Dendritic cell treated with granulocyte-macrophage colony-stimulating factor and Interleukin-4, amounts not matched to agents 40 ng/mL and 50 ng/mL, for 4 days (primary cell): ENCODE measurements around the gene SEC22C.

Experiments used
- H3K27ac Mint-ChIP-seq: one replicate; pipeline ENCODE4 v1.8.0; 2022; ENCODE audit warnings: mild to moderate bottlenecking, mixed read lengths
- H3K27me3 Mint-ChIP-seq: one replicate; pipeline ENCODE4 v1.8.0; 2022; ENCODE audit warnings: mild to moderate bottlenecking, mixed read lengths
- H3K36me3 Mint-ChIP-seq: one replicate; pipeline ENCODE4 v1.8.0; 2022; ENCODE audit warnings: low read depth, mixed read lengths
- H3K4me1 Mint-ChIP-seq: one replicate; pipeline ENCODE4 v1.8.0; 2022; ENCODE audit warnings: low read depth, mixed read lengths
- H3K4me3 Mint-ChIP-seq: one replicate; pipeline ENCODE4 v1.8.0; 2022; ENCODE audit warnings: mild to moderate bottlenecking, moderate library complexity, mixed read lengths
- H3K9me3 Mint-ChIP-seq: one replicate; pipeline ENCODE4 v1.8.0; 2022; ENCODE audit warnings: mixed read lengths
- intact Hi-C: fragments of 100-400 bp; cut with micrococcal nuclease; formaldehyde crosslinking; loops from one replicate; pipeline ENCODE4 v1.15.0; 2022

The SEC22C gene

GRCh38 chr3:42507761-42508335, 73.9 kb downstream of the SEC22C start:
- intact Hi-C loops, result no loop called here
- H3K27ac Mint-ChIP-seq, result no peak overlapping the region
- no peaks in the 10 kb centered on the region for H3K9me3 Mint-ChIP-seq
- no peaks in the 10 kb centered on the region for H3K36me3 Mint-ChIP-seq
- peaks cover 72% of the 10 kb centered on the region for H3K4me1 Mint-ChIP-seq
- no peak overlapping the region for H3K4me3 Mint-ChIP-seq
- H3K27me3 Mint-ChIP-seq, result peaks cover 7% of the 10 kb centered on the region

- intact Hi-C loops, result no loop called here
- Mint-ChIP-seq H3K36me3 (no peaks in the 10 kb centered on the region), H3K4me1 (peaks cover 76% of the 10 kb centered on the region), H3K27ac (no peak overlapping the region), H3K9me3 (no peaks in the 10 kb centered on the region), H3K27me3 (peaks cover 8% of the 10 kb centered on the region), H3K4me3 (no peak overlapping the region)
Observed at GRCh38 chr3:42507252-42507651, 74.5 kb downstream of the SEC22C start.

- Mint-ChIP-seq H3K27ac (no peak overlapping the region), H3K4me3 (no peak overlapping the region)
- intact Hi-C loops, result no loop called here
Observed at GRCh38 chr3:42505849-42506410, 75.8 kb downstream of the SEC22C start.

GRCh38 chr3:42505128-42505848, 76.5 kb downstream of the SEC22C start:
- intact Hi-C loops, result no loop called here
- H3K4me1 Mint-ChIP-seq, result peaks cover 75% of the 10 kb centered on the region
- H3K27ac Mint-ChIP-seq, result peak overlapping the region; percentile 15

More at GRCh38 chr3:42505849-42506410, 75.8 kb downstream of the SEC22C start:
- no peaks in the 10 kb centered on the region for H3K36me3 Mint-ChIP-seq
- H3K27me3 Mint-ChIP-seq, result peaks cover 21% of the 10 kb centered on the region
- H3K9me3 Mint-ChIP-seq, result no peaks in the 10 kb centered on the region
- peaks cover 77% of the 10 kb centered on the region for H3K4me1 Mint-ChIP-seq

GRCh38 chr3:42504334-42505127, 77.2 kb downstream of the SEC22C start:
- peak overlapping the region; percentile 25 for H3K27ac Mint-ChIP-seq
- H3K36me3 Mint-ChIP-seq, result no peaks in the 10 kb centered on the region
- H3K9me3 Mint-ChIP-seq, result no peaks in the 10 kb centered on the region
- peaks cover 70% of the 10 kb centered on the region for H3K4me1 Mint-ChIP-seq
- intact Hi-C loops, result no loop called here
- peaks cover 34% of the 10 kb centered on the region for H3K27me3 Mint-ChIP-seq
- no peak overlapping the region for H3K4me3 Mint-ChIP-seq

More at GRCh38 chr3:42505128-42505848, 76.5 kb downstream of the SEC22C start:
- H3K9me3 Mint-ChIP-seq, result no peaks in the 10 kb centered on the region
- peaks cover 27% of the 10 kb centered on the region for H3K27me3 Mint-ChIP-seq
- no peak overlapping the region for H3K4me3 Mint-ChIP-seq
- H3K36me3 Mint-ChIP-seq, result no peaks in the 10 kb centered on the region

GRCh38 chr3:42503957-42504333, 77.8 kb downstream of the SEC22C start:
- Mint-ChIP-seq H3K4me1 (peaks cover 70% of the 10 kb centered on the region), H3K36me3 (no peaks in the 10 kb centered on the region), H3K27me3 (peaks cover 40% of the 10 kb centered on the region), H3K9me3 (no peaks in the 10 kb centered on the region), H3K27ac (peak overlapping the region; percentile 25), H3K4me3 (no peak overlapping the region)
- intact Hi-C loops, result no loop called here

- H3K4me3 Mint-ChIP-seq, result no peak overlapping the region
- H3K27me3 Mint-ChIP-seq, result peaks cover 45% of the 10 kb centered on the region
- intact Hi-C loops, result no loop called here
- peak overlapping the region; percentile 25 for H3K27ac Mint-ChIP-seq
- no peaks in the 10 kb centered on the region for H3K36me3 Mint-ChIP-seq
- peaks cover 65% of the 10 kb centered on the region for H3K4me1 Mint-ChIP-seq
- H3K9me3 Mint-ChIP-seq, result no peaks in the 10 kb centered on the region
Observed at GRCh38 chr3:42503251-42503924, 78.4 kb downstream of the SEC22C start.

- intact Hi-C loops, result loop anchor here (1.0 kb wide), 1 partner anchor 38 kb away; no protein-coding TSS in a partner anchor
- no peaks in the 10 kb centered on the region for H3K9me3 Mint-ChIP-seq
- peak within 1 kb of the TSS; percentile 50 for H3K27ac Mint-ChIP-seq
- H3K27me3 Mint-ChIP-seq, result peaks cover 50% of the 10 kb centered on the region
- H3K36me3 Mint-ChIP-seq, result no peaks in the 10 kb centered on the region
- peak within 1 kb of the TSS; percentile 71 for H3K4me3 Mint-ChIP-seq
- peaks cover 60% of the 10 kb centered on the region for H3K4me1 Mint-ChIP-seq
Observed at GRCh38 chr3:42502429-42503250, 79.1 kb downstream of the SEC22C start, which contains the start of gene VIPR1. TSS of gene VIPR1 (plus strand) at chr3:42502643. CDS start at chr3:42502736, 93 bp downstream.

GRCh38 chr3:42501681-42502428, 79.9 kb downstream of the SEC22C start:
- intact Hi-C loops, result loop anchor here (1.0 kb wide), 1 partner anchor 38 kb away; no protein-coding TSS in a partner anchor
- peaks cover 54% of the 10 kb centered on the region for H3K4me1 Mint-ChIP-seq
- no peaks in the 10 kb centered on the region for H3K9me3 Mint-ChIP-seq
- peak overlapping the region; percentile 71 for H3K4me3 Mint-ChIP-seq
- peak overlapping the region; percentile 50 for H3K27ac Mint-ChIP-seq
- peaks cover 57% of the 10 kb centered on the region for H3K27me3 Mint-ChIP-seq
- no peaks in the 10 kb centered on the region for H3K36me3 Mint-ChIP-seq

GRCh38 chr3:42501321-42501680, 80.5 kb downstream of the SEC22C start:
- Mint-ChIP-seq H3K27ac (peak overlapping the region; percentile 50), H3K4me1 (peaks cover 51% of the 10 kb centered on the region), H3K4me3 (peak overlapping the region; percentile 71), H3K36me3 (no peaks in the 10 kb centered on the region), H3K27me3 (peaks cover 59% of the 10 kb centered on the region), H3K9me3 (no peaks in the 10 kb centered on the region)
- intact Hi-C loops, result no loop called here

GRCh38 chr3:42500909-42501308, 80.9 kb downstream of the SEC22C start:
- Mint-ChIP-seq H3K4me1 (peaks cover 49% of the 10 kb centered on the region), H3K4me3 (no peak overlapping the region), H3K36me3 (no peaks in the 10 kb centered on the region), H3K27ac (no peak overlapping the region), H3K9me3 (no peaks in the 10 kb centered on the region), H3K27me3 (peaks cover 59% of the 10 kb centered on the region)
- intact Hi-C loops, result no loop called here

- Mint-ChIP-seq H3K27ac (no peak overlapping the region), H3K9me3 (no peaks in the 10 kb centered on the region), H3K27me3 (peaks cover 59% of the 10 kb centered on the region), H3K4me3 (no peak overlapping the region), H3K36me3 (no peaks in the 10 kb centered on the region), H3K4me1 (peaks cover 41% of the 10 kb centered on the region)
- intact Hi-C loops, result no loop called here
Observed at GRCh38 chr3:42500091-42500490, 81.7 kb downstream of the SEC22C start.
